H1 (cell line): Measurements from ENCODE around the gene TSPAN17. TPM values are rescaled to one million over a fixed set of nuclear protein-coding genes. Genes with fewer than 3 reads are reported as not detected.

ENCODE experiments used
- CTCF ChIA-PET: fragments of 300-600 bp; sonication (Branson Sonifier 250); formaldehyde crosslinking; loops from one replicate; lab custom pipeline; 2021; ENCODE audit not compliant: partially characterized antibody; lab: Charles Lee
- POLR2A ChIA-PET: fragments of 300-600 bp; sonication (Branson Sonifier 250); formaldehyde crosslinking; loops from one replicate; lab custom pipeline; 2021; ENCODE audit warnings: inconsistent platforms; ENCODE audit not compliant: partially characterized antibody; lab: Charles Lee
- DNase-seq, 2 experiments: peaks; one replicate each; pipeline versions ENCODE4 v3.0.0 to v3.0.0-alpha.2; 2010 to 2022; ENCODE audit warnings: low spot score in 2 of 2, low read depth in 1 of 2, mixed read lengths in 1 of 2
- FAIRE-seq: peaks from 2 replicates; lab custom pipeline; 2011; peaks lifted over from hg19 to GRCh38; lab: Jason Lieb, UNC
- H2AFZ ChIP-seq: 2 replicates; pipeline ENCODE4 v1.8.1; 2012; ENCODE audit warnings: low read length, inconsistent platforms
- H2AK5ac ChIP-seq: 2 replicates; pipeline ENCODE4 v1.6.1; 2013; ENCODE audit warnings: low read depth, low read length
- H2BK120ac ChIP-seq: replicated peaks from 2 replicates; pipeline ENCODE3; 2013; ENCODE audit warnings: low read depth, low read length, inconsistent platforms
- H2BK12ac ChIP-seq: 2 replicates; pipeline ENCODE4 v1.6.1; 2013; ENCODE audit warnings: low read depth, low read length
- H2BK15ac ChIP-seq: 2 replicates; pipeline ENCODE4 v1.6.1; 2013; ENCODE audit warnings: low read length
- H2BK20ac ChIP-seq: 2 replicates; pipeline ENCODE4 v1.6.1; 2013; ENCODE audit warnings: low read length
- H2BK5ac ChIP-seq: 2 replicates; pipeline ENCODE4 v1.6.1; 2013; ENCODE audit warnings: low read depth, low read length
- H3K14ac ChIP-seq: 2 replicates; pipeline ENCODE4 v1.6.1; 2013; ENCODE audit warnings: inconsistent platforms; ENCODE audit not compliant: insufficient read length
- H3K18ac ChIP-seq: 2 replicates; pipeline ENCODE4 v1.6.1; 2013; ENCODE audit warnings: low read length; ENCODE audit errors: extremely low read depth
- H3K23ac ChIP-seq: 2 replicates; pipeline ENCODE4 v1.6.1; 2013; ENCODE audit warnings: inconsistent platforms; ENCODE audit not compliant: insufficient read length
- H3K23me2 ChIP-seq: 2 replicates; pipeline ENCODE4 v1.6.1; 2013; ENCODE audit warnings: low read depth, low read length
- H3K27ac ChIP-seq: 2 replicates; pipeline ENCODE4 v1.6.1; 2011; ENCODE audit warnings: low read depth, low read length, inconsistent platforms
- H3K27me3 ChIP-seq, 4 experiments: replicated peaks in 1 of 4; 1 replicate in 1 of 4; 2 replicates in 3 of 4; pipeline versions ENCODE4 v1.6.1 to v1.8.1; 2011 to 2013; ENCODE audit warnings: low read length in 3 of 4, mild to moderate bottlenecking in 3 of 4, inconsistent platforms in 2 of 4, mixed read lengths in 2 of 4, moderate library complexity in 1 of 4; ENCODE audit not compliant: control insufficient read depth in 3 of 4, insufficient read depth in 3 of 4; ENCODE audit errors: extremely low read depth in 1 of 4
- H3K36me3 ChIP-seq, 4 experiments: 2 replicates each; pipeline versions ENCODE4 v1.6.1 to v1.8.1; 2011 to 2013; ENCODE audit warnings: mild to moderate bottlenecking in 4 of 4, low read length in 3 of 4, moderate library complexity in 2 of 4, control low read depth in 1 of 4, inconsistent platforms in 1 of 4; ENCODE audit not compliant: insufficient read depth in 4 of 4, control insufficient read depth in 2 of 4
- H3K4ac ChIP-seq: replicated peaks from 2 replicates; pipeline ENCODE3; 2013; ENCODE audit warnings: low read length, low read depth, mixed read lengths, inconsistent platforms; ENCODE audit not compliant: insufficient read length
- H3K4me1 ChIP-seq, 4 experiments: replicated peaks in 1 of 4; 1 replicate in 1 of 4; 2 replicates in 3 of 4; pipeline versions ENCODE4 v1.6.1 to v1.8.1; 2011 to 2013; ENCODE audit warnings: low read length in 3 of 4, inconsistent platforms in 2 of 4, mixed read lengths in 1 of 4; ENCODE audit not compliant: insufficient read depth in 4 of 4, control insufficient read depth in 3 of 4
- H3K4me2 ChIP-seq, 2 experiments: 2 replicates each; pipeline versions ENCODE4 v1.6.1 to v1.8.1; 2011 to 2013; ENCODE audit warnings: low read depth in 2 of 2, low read length in 2 of 2, control low read depth in 1 of 2, inconsistent platforms in 1 of 2, mild to moderate bottlenecking in 1 of 2; ENCODE audit not compliant: insufficient read depth in 1 of 2
- H3K4me3 ChIP-seq, 4 experiments: fragments of 200-600, 300-600 bp in 1 of 4; sonication (generic), shearing (Covaris generic), sonication (Bioruptor Twin) in 1 of 4; 2 replicates each; pipeline versions ENCODE4 v1.5.1 to v1.8.1; 2011 to 2016; ENCODE audit warnings: low read length in 4 of 4, low read depth in 3 of 4, control low read depth in 2 of 4, inconsistent platforms in 2 of 4, mild to moderate bottlenecking in 2 of 4, mixed read lengths in 1 of 4, moderate library complexity in 1 of 4; ENCODE audit not compliant: insufficient read depth in 2 of 4; ENCODE audit errors: extremely low read depth in 1 of 4
- H3K56ac ChIP-seq: replicated peaks from 2 replicates; pipeline ENCODE3; 2013; ENCODE audit warnings: low read depth, mild to moderate bottlenecking, mixed read lengths, low read length, inconsistent platforms; ENCODE audit not compliant: insufficient read length
- H3K79me1 ChIP-seq: 2 replicates; pipeline ENCODE4 v1.6.1; 2013; ENCODE audit warnings: low read depth, low read length, control low read depth
- H3K79me2 ChIP-seq, 2 experiments: 2 replicates each; pipeline versions ENCODE4 v1.6.1 to v1.8.1; 2012 to 2013; ENCODE audit warnings: low read length in 2 of 2, mild to moderate bottlenecking in 2 of 2, inconsistent platforms in 1 of 2; ENCODE audit not compliant: insufficient read depth in 2 of 2, control insufficient read depth in 1 of 2
- H3K9ac ChIP-seq, 4 experiments: replicated peaks in 1 of 4; 1 replicate in 1 of 4; 2 replicates in 3 of 4; pipeline versions ENCODE4 v1.6.1 to v1.8.1; 2011 to 2013; ENCODE audit warnings: low read depth in 3 of 4, low read length in 3 of 4, control low read depth in 2 of 4, mild to moderate bottlenecking in 2 of 4, moderate library complexity in 2 of 4, inconsistent platforms in 1 of 4; ENCODE audit errors: extremely low read depth in 1 of 4
- H3K9me3 ChIP-seq, 2 experiments: 2 replicates each; pipeline versions ENCODE4 v1.6.1 to v1.8.1; 2012 to 2013; ENCODE audit warnings: mild to moderate bottlenecking in 2 of 2, moderate library complexity in 2 of 2, control low read depth in 1 of 2, inconsistent platforms in 1 of 2, low read depth in 1 of 2, low read length in 1 of 2, mixed read lengths in 1 of 2; ENCODE audit not compliant: insufficient read depth in 2 of 2
- H4K20me1 ChIP-seq, 2 experiments: replicated peaks in 1 of 2; 2 replicates each; pipeline versions ENCODE3 to v1.8.1; 2011 to 2013; ENCODE audit warnings: inconsistent platforms in 2 of 2, low read length in 2 of 2, mild to moderate bottlenecking in 1 of 2; ENCODE audit not compliant: insufficient read depth in 2 of 2, control insufficient read depth in 1 of 2
- H4K5ac ChIP-seq: 2 replicates; pipeline ENCODE4 v1.6.1; 2013; ENCODE audit warnings: low read length, low read depth, mixed read lengths, inconsistent platforms; ENCODE audit not compliant: insufficient read length
- H4K8ac ChIP-seq: 2 replicates; pipeline ENCODE4 v1.8.0; 2013; ENCODE audit warnings: mild to moderate bottlenecking, moderate library complexity, low read length, inconsistent platforms; ENCODE audit not compliant: insufficient read depth; ENCODE audit errors: extremely low read depth
- H4K91ac ChIP-seq: replicated peaks from 2 replicates; pipeline ENCODE3; 2013; ENCODE audit warnings: low read length, mixed read lengths, inconsistent platforms; ENCODE audit not compliant: insufficient read length
- BRCA1 ChIP-seq: IDR thresholded peaks from 2 replicates; pipeline ENCODE4 v1.6.1; 2012; ENCODE audit warnings: low read depth, low read length, improper control_type of control experiment
- CBX8 ChIP-seq: fragments of 300-800, 300-1000 bp; sonication (generic); IDR thresholded peaks from 2 replicates; pipeline ENCODE4 v1.7.1; 2016; ENCODE audit warnings: low read depth, low read length, borderline replicate concordance
- CREB1 ChIP-seq: IDR thresholded peaks from 2 replicates; pipeline ENCODE4 v1.6.1; 2012; ENCODE audit warnings: inconsistent platforms
- E2F6 ChIP-seq: IDR thresholded peaks from 2 replicates; pipeline ENCODE4 v1.6.1; 2012; ENCODE audit warnings: inconsistent platforms
- KDM1A ChIP-seq: fragments of 200-600, 300-600 bp; sonication (generic); IDR thresholded peaks from 2 replicates; pipeline ENCODE4 v1.7.1; 2016; ENCODE audit warnings: mild to moderate bottlenecking, low read length, borderline replicate concordance
- POLR2AphosphoS5 ChIP-seq: IDR thresholded peaks from 2 replicates; pipeline ENCODE4 v1.6.1; 2011; ENCODE audit warnings: low read depth, low read length
- RBBP5 ChIP-seq: IDR thresholded peaks from 2 replicates; pipeline ENCODE4 v1.7.1; 2012; ENCODE audit warnings: low read depth, mild to moderate bottlenecking, inconsistent platforms, low read length, moderate library complexity, borderline replicate concordance
- RNF2 ChIP-seq: fragments of 200-900, 300-1000 bp; sonication (generic); IDR thresholded peaks from 2 replicates; pipeline ENCODE4 v1.7.1; 2016; ENCODE audit warnings: borderline replicate concordance, low read depth, mild to moderate bottlenecking, antibody characterized with exemption, low read length; ENCODE audit not compliant: poor library complexity, severe bottlenecking; ENCODE audit errors: missing control alignments
- SIN3A ChIP-seq, 2 experiments: IDR thresholded peaks in 1 of 2; conservative IDR thresholded peaks in 1 of 2; 2 replicates each; pipeline ENCODE4 v1.6.1; 2011 to 2012; ENCODE audit warnings: low read length in 2 of 2, improper control_type of control experiment in 1 of 2, low read depth in 1 of 2, mild to moderate bottlenecking in 1 of 2
- SUZ12 ChIP-seq: fragments of 200-600 bp; sonication (generic); IDR thresholded peaks from 2 replicates; pipeline ENCODE4 v1.6.1; 2012; ENCODE audit warnings: mild to moderate bottlenecking, inconsistent platforms, low read length, moderate library complexity, mixed read lengths
- TAF1 ChIP-seq: IDR thresholded peaks from 2 replicates; pipeline ENCODE4 v1.6.1; 2011; ENCODE audit warnings: mild to moderate bottlenecking, low read depth, low read length
- WGBS, 2 experiments: shearing (Covaris generic) in 1 of 2; methylation state at CpG; one replicate each; pipeline versions ENCODE4 v1.1.6 to v1.1.7; 2013 to 2015; ENCODE audit warnings: low lambda C conversion rate in 2 of 2, mixed read lengths in 2 of 2, inconsistent platforms in 1 of 2, low coverage in 1 of 2, missing lambda C conversion rate in 1 of 2; ENCODE audit not compliant: insufficient replicate concordance in 2 of 2, insufficient coverage in 1 of 2, insufficient read length in 1 of 2; ENCODE audit errors: extremely low coverage in 1 of 2, missing lambda C conversion rate in 1 of 2; 5-methylcytosine and 5-hydroxymethylcytosine counted together
- polyA plus RNA-seq, 7 experiments: library from polyadenylated mRNA; depleted of rRNA in 3 of 7; stranded (reverse) in 5 of 7; unstranded in 2 of 7; fragments of >200 nt in 5 of 7; fragments of 200-250 nt in 2 of 7; gene quantifications; 1 replicate in 5 of 7; 2 replicates in 1 of 7; 4 replicates in 1 of 7; pipeline versions ENCODE4 v1.2.1 to v1.2.3, GENCODE V29; 2011 to 2013; ENCODE audit warnings: missing spikeins in 2 of 7, mixed read lengths in 2 of 7
- total RNA-seq: library from RNA; stranded (reverse); fragmentation: NEBNext Ultra II Directional; extraction: Animal tissue kit (Norgen Biotek cat#: 25700); gene quantifications from 2 replicates; pipeline ENCODE4 v1.2.1, GENCODE V29; 2021

The TSPAN17 gene
- total and polyA plus RNA-seq, 2 of the 8 experiments (the other 6 are each of a cell fraction or from before 2014, with no cell fraction given): 41.5 to 53.7 TPM

- peak overlapping the region; percentile 63 to 72 for H3K4me2 ChIP-seq
- no peak overlapping the region for H3K9ac ChIP-seq
- no peak overlapping the region for H2BK5ac ChIP-seq
- no peak overlapping the region for H3K14ac ChIP-seq
- no peak overlapping the region for H4K5ac ChIP-seq
- no peak overlapping the region for H2BK15ac ChIP-seq
- H2AFZ ChIP-seq: peak overlapping the region; percentile 4; the same call in 1 of the 2 replicates
- no peak overlapping the region for H2AK5ac ChIP-seq
- H3K4me3 ChIP-seq: peak overlapping the region; percentile 14 to 54 (median 33); a peak in 6 of 8 replicates
- peaks cover 0 to 13% (median 9%) of the 10 kb centered on the region in 4 experiments; a peak in 6 of 7 replicates for H3K4me1 ChIP-seq
- ChIA-PET CTCF (interaction anchor here (0.7 to 2.3 kb wide), 7 partner anchors 10 to 85 kb away, joined by 3 to 13 read pairs (median 5); partner anchors contain the start of genes EIF4E1B and SNCB), POLR2A (interaction anchor here (0.9 to 2.8 kb wide), 5 partner anchors 9 to 85 kb away, joined by 3 to 19 read pairs (median 3); partner anchors contain the start of genes EIF4E1B, SNCB and TSPAN17)
- H3K79me2 ChIP-seq: no peaks in the 10 kb centered on the region
- H2BK20ac ChIP-seq: no peak overlapping the region
- H4K8ac ChIP-seq: no peak overlapping the region; the same call in 1 of the 2 replicates
- H3K4ac ChIP-seq: no peak overlapping the region
- WGBS, 2 experiments: 24% methylated on average over 27 of the region's 32 CpGs; no CpG with 5 or more reads in 1 of the 2 experiments
- peaks cover 3% of the 10 kb centered on the region; the same call in 1 of the 2 replicates for H3K23me2 ChIP-seq
- H3K56ac ChIP-seq: no peak overlapping the region
- FAIRE-seq (no peak), DNase-seq (peak in 1 of 2 experiments; percentile 66)
- no peak overlapping the region for H3K27ac ChIP-seq
- H3K27me3 ChIP-seq: peaks cover 9 to 47% (median 26%) of the 10 kb centered on the region in 4 experiments; a peak in 6 of 7 replicates
- no peak overlapping the region; the same call in 1 of the 2 replicates for H3K18ac ChIP-seq
- H3K9me3 ChIP-seq: peaks cover 0 to 6% of the 10 kb centered on the region in 2 experiments; a peak in 1 of 4 replicates
- H3K36me3 ChIP-seq: no peaks in the 10 kb centered on the region
- no peak overlapping the region for H2BK120ac ChIP-seq
- no peaks in the 10 kb centered on the region for H3K79me1 ChIP-seq
- H2BK12ac ChIP-seq: no peak overlapping the region
- H4K20me1 ChIP-seq: peaks cover 2 to 5% of the 10 kb centered on the region in 2 experiments
- H4K91ac ChIP-seq: no peak overlapping the region
- H3K23ac ChIP-seq: no peak overlapping the region
- TF ChIP-seq RBBP5 (no peak), BRCA1 (no peak), SIN3A (conservative IDR thresholded peaks at IDR 0.05 in 1 of 2, IDR thresholded peaks at IDR 0.05 in 1 of 2; ENCODE audit: low read depth in 1 of 2, low read length in 2 of 2) (no peak), SUZ12 (no peak), RNF2 (no peak), POLR2AphosphoS5 (no peak), KDM1A (no peak), E2F6 (no peak), TAF1 (no peak), CBX8 (no peak), CREB1 (0 out of 2 replicates have a peak, but pooled peaks have one; percentile 17)
Measured at GRCh38 chr5:176620333-176620981, 26.8 kb upstream of the TSPAN17 start.
